ENCODE results near the gene CYB5R2. TPM values are rescaled to one million over a fixed set of nuclear protein-coding genes. Genes with fewer than 3 reads are reported as not detected.

The CYB5R2 gene
- polyA plus RNA-seq, 1 of the 3 experiments (the other 2 are of a cell fraction) = 0.20 TPM

GRCh38 chr11:7689239-7689638 is 15.9 kb upstream of the CYB5R2 start:
- no peaks in the 10 kb centered on the region for H3K9me2 ChIP-seq
- TF ChIP-seq NRF1 (IDR thresholded peaks at IDR 0.05; ENCODE audit: low read depth, low read length) = no peak
- TF ChIP-seq JUND (IDR thresholded peaks at IDR 0.05) = no peak
- TF ChIP-seq EZH2phosphoT487 (IDR thresholded peaks at IDR 0.05; ENCODE audit: borderline replicate concordance, low read depth) = no peak
- no peak for TF ChIP-seq MEF2A (IDR thresholded peaks at IDR 0.05; ENCODE audit: borderline replicate concordance, low read depth)
- TF ChIP-seq, protein P1, sequence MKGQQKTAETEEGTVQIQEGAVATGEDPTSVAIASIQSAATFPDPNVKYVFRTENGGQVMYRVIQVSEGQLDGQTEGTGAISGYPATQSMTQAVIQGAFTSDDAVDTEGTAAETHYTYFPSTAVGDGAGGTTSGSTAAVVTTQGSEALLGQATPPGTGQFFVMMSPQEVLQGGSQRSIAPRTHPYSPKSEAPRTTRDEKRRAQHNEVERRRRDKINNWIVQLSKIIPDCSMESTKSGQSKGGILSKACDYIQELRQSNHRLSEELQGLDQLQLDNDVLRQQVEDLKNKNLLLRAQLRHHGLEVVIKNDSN (IDR thresholded peaks at IDR 0.05; ENCODE audit: borderline replicate concordance, low read depth) = no peak
- TF ChIP-seq TEAD4 (IDR thresholded peaks at IDR 0.05; ENCODE audit: borderline replicate concordance, insufficient read depth) = no peak
- no peak for TF ChIP-seq USF2 (IDR thresholded peaks at IDR 0.05; ENCODE audit: borderline replicate concordance, low read depth, low read length)
- no peak for TF ChIP-seq CTCF (IDR thresholded peaks at IDR 0.05)
- no peak for TF ChIP-seq YY1 (IDR thresholded peaks at IDR 0.05; ENCODE audit: low read depth)
- TF ChIP-seq FOXM1 (IDR thresholded peaks at IDR 0.05; ENCODE audit: low read depth) = no peak
- no peak for TF ChIP-seq MXI1 (IDR thresholded peaks at IDR 0.05; ENCODE audit: low read depth, low read length)
- no peak for TF ChIP-seq TAF1 (IDR thresholded peaks at IDR 0.05; ENCODE audit: borderline replicate concordance, low read depth, low read length)
- no peak for TF ChIP-seq POLR2AphosphoS5 (IDR thresholded peaks at IDR 0.05; ENCODE audit: low read depth, low read length)
- no peak for TF ChIP-seq ELF1 (IDR thresholded peaks at IDR 0.05)
- no peak for TF ChIP-seq RCOR1 (IDR thresholded peaks at IDR 0.05; ENCODE audit: low read length)
- no peak for TF ChIP-seq RAD21 (IDR thresholded peaks at IDR 0.05; ENCODE audit: low read length)
- TF ChIP-seq, protein P2, sequence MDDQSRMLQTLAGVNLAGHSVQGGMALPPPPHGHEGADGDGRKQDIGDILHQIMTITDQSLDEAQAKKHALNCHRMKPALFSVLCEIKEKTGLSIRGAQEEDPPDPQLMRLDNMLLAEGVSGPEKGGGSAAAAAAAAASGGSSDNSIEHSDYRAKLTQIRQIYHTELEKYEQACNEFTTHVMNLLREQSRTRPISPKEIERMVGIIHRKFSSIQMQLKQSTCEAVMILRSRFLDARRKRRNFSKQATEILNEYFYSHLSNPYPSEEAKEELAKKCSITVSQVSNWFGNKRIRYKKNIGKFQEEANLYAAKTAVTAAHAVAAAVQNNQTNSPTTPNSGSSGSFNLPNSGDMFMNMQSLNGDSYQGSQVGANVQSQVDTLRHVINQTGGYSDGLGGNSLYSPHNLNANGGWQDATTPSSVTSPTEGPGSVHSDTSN (IDR thresholded peaks at IDR 0.05) = no peak
- TF ChIP-seq GABPA (IDR thresholded peaks at IDR 0.05; ENCODE audit: low read depth) = no peak
- TF ChIP-seq SIN3A (IDR thresholded peaks at IDR 0.05; ENCODE audit: borderline replicate concordance, low read depth, low read length) = no peak
- TF ChIP-seq RXRA (IDR thresholded peaks at IDR 0.05; ENCODE audit: borderline replicate concordance, low read depth) = no peak
- 13% methylated on average over 4 of the region's 4 CpGs for WGBS (ENCODE audit: low lambda C conversion rate)
- H3F3A ChIP-seq (replicated peaks; ENCODE audit: insufficient read depth) = no peaks in the 10 kb centered on the region
- H3K4me1 ChIP-seq (ENCODE audit: control insufficient read depth in 1 of 2, insufficient read depth in 2 of 2, low read depth in 1 of 2, low read length in 1 of 2) = peaks cover 0 to 1% of the 10 kb centered on the region in 2 experiments; a peak in 1 of 4 replicates
- H4K20me1 ChIP-seq (ENCODE audit: insufficient read depth) = no peaks in the 10 kb centered on the region
- H2AFZ ChIP-seq (ENCODE audit: low read depth) = no peak overlapping the region
- H3K36me3 ChIP-seq (replicated peaks in 1 of 2; ENCODE audit: control insufficient read depth in 1 of 2, insufficient read depth in 2 of 2, low read length in 1 of 2) = no peaks in the 10 kb centered on the region
- no peak for DNase-seq
- CTCF ChIA-PET = interaction anchor here (0.6 to 8.1 kb wide), 10 partner anchors 12 to 594 kb away, joined by 3 to 71 read pairs (median 4); partner anchors contain the start of gene PPFIBP2
- no peak overlapping the region for H3K4me3 ChIP-seq (ENCODE audit: low read depth in 2 of 2, low read length in 1 of 2)
- H3K9ac ChIP-seq = no peak overlapping the region
- no peaks in the 10 kb centered on the region for H3K79me2 ChIP-seq (ENCODE audit: insufficient read depth)
- H3K27ac ChIP-seq (ENCODE audit: low read depth in 2 of 2, low read length in 1 of 2) = no peak overlapping the region
- H3K27me3 ChIP-seq (ENCODE audit: insufficient read depth) = peaks cover 26% of the 10 kb centered on the region; the same call in 1 of the 2 replicates
- H3K4me2 ChIP-seq = no peak overlapping the region
- POLR2A ChIA-PET = no interaction called here
- H3K9me3 ChIP-seq = no peaks in the 10 kb centered on the region

Measured in SK-N-SH (cell line).